ENCODE results near the gene FANCC.
"Not testable (repeated sequence)": the region's sequence is repeated elsewhere in the genome, so short reads cannot be mapped to it uniquely, and the experiment has no call there.

The FANCC gene

DNA sequence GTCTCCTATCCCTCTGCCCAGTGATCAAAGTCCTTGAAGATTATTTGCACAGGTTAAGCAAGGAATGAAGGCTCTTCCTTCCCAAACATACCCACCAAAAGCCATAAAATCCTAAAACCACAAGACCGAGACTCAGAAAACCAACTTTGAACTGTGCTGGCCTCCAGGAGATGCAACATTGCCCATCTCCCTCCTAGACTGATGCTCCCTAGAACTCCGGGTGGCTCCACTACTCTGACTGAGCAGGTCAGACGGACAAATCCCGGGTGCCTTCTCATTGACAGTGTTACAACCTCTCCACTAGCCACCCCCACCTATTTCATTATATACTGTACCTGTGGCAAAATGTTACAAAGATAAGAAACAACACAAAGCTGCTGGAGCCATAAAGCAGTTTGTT lies 110.1 kb downstream of the FANCC start:
- TF ChIP-seq, protein P1, sequence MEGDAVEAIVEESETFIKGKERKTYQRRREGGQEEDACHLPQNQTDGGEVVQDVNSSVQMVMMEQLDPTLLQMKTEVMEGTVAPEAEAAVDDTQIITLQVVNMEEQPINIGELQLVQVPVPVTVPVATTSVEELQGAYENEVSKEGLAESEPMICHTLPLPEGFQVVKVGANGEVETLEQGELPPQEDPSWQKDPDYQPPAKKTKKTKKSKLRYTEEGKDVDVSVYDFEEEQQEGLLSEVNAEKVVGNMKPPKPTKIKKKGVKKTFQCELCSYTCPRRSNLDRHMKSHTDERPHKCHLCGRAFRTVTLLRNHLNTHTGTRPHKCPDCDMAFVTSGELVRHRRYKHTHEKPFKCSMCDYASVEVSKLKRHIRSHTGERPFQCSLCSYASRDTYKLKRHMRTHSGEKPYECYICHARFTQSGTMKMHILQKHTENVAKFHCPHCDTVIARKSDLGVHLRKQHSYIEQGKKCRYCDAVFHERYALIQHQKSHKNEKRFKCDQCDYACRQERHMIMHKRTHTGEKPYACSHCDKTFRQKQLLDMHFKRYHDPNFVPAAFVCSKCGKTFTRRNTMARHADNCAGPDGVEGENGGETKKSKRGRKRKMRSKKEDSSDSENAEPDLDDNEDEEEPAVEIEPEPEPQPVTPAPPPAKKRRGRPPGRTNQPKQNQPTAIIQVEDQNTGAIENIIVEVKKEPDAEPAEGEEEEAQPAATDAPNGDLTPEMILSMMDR (IDR thresholded peaks at IDR 0.05; ENCODE audit: insufficient read depth, low read depth, low read length, missing control alignments) = no peak

DNA sequence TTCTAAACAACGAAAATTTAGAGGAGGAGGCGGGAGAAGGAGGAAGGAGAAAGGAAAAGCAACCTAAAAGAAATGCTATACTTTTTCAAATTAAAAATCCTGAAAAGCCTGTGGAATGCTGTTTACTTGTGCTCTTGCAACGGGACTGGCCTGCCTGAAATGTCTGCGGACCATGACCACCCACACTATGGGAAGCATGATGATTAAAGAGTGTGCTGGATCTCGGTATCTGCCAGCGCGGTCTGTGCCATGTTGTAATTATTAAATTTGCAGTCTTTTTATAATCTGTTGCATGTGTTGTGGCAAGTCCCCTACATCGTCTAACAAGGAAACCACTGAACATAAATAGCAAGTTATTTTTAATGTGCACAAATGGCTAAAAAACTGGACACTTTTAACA lies 111.4 kb downstream of the FANCC start:
- no peak overlapping the region for H3K4me3 ChIP-seq (ENCODE audit: low read length)
- no peak for DNase-seq (ENCODE audit: low read depth)
- TF ChIP-seq, protein P1 (IDR thresholded peaks at IDR 0.05; ENCODE audit: insufficient read depth, low read depth, low read length, missing control alignments) = no peak

More for the DNA sequence above, 110.1 kb downstream of the FANCC start:
- DNase-seq (ENCODE audit: low read depth) = no peak
- no peak overlapping the region for H3K4me3 ChIP-seq (ENCODE audit: low read length)

DNA sequence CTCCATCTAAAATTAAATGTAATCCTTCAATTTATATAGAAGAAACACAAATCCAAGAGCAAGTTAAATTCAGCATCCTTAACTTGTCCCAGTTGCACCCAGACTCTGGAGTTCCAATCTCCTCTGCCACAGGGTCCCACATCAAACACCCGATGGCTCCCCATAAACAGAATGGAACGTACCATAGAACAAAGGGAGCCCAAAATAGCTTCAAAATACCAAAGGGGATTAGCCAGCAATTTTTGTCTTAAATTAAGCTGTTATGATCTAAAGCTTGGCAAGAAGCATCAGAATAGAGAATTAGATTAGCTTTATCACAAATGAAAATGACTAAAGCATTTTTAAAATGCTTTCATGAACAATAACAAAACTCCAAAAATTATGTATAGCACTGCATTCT lies 112.8 kb downstream of the FANCC start:
- TF ChIP-seq, protein P1 (IDR thresholded peaks at IDR 0.05; ENCODE audit: insufficient read depth, low read depth, low read length, missing control alignments) = no peak
- H3K4me3 ChIP-seq (ENCODE audit: low read length) = no peak overlapping the region
- DNase-seq (ENCODE audit: low read depth) = no peak

DNA sequence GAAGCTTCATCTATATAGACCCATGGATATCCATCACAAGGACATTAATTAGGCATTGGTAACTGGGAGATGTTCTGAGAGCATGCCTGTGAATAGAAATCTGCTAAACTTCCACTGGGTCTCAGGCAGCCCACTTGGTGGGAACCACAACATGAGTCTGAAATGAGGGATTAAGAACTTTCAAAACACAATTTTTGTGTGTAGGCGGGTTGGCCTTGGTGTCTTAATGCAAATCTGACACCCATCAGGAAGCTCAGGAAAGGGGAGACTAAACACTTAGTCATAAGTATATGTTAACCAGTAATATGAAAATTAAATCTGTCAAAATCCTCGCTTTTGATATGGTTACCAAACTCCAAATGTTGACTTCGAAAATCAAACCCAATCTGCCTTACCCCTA lies 113.2 kb downstream of the FANCC start:
- TF ChIP-seq, protein P1 (IDR thresholded peaks at IDR 0.05; ENCODE audit: insufficient read depth, low read depth, low read length, missing control alignments) = no peak
- no peak for DNase-seq (ENCODE audit: low read depth)
- no peak overlapping the region for H3K4me3 ChIP-seq (ENCODE audit: low read length)

DNA sequence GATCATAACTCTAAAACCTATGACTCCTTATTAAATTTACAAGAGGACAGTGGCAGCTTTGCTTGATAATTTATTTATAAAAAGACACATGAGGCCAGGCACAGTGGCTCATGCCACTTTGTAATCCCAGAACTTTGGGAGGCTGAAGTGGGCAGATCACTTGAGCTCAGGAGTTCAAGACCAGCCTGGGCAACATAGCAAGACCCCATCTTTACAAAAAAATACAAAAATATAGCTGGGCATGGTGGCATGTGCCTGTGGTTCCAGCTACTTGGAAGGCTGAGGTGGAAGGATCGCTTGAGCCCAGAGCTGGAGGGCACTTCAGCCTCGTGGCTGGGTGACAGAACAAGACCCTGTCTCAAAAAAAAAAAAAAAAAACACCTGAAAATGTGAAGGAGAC lies 114.5 kb downstream of the FANCC start:
- DNase-seq (ENCODE audit: low read depth); H3K4me3 ChIP-seq (ENCODE audit: low read length): not testable (repeated sequence)

DNA sequence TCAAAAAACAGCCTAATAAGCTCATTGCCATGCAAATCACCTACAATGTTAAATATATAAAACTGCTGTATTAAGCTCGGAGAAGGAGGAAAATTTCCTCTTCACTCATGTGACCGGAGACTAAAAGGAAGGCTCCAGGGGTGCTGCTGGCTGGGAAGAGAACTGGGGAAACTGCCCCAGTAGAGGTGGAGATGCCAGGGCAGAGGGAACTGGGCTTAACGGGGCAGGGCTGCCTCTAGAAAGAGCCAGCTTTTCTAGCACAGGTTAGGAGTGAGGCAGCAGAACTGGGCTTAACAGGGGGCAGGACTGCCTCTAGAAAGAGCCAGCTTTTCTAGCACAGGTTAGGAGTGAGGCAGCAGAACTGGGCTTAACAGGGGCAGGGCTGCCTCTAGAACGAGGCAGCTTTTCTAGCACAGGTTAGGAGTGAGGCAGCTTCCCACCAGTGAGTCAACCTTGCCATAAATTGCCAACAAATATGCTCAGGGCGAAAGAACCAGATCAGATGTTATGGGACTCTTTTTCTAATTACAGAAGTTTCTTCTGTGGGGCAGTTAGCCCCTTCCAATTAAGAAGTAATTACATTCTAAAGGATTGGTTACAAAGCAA lies 115.3 kb downstream of the FANCC start:
- H3K4me3 ChIP-seq (ENCODE audit: low read length) = no peak overlapping the region
- TF ChIP-seq, protein P1 (IDR thresholded peaks at IDR 0.05; ENCODE audit: insufficient read depth, low read depth, low read length, missing control alignments) = no peak
- DNase-seq (ENCODE audit: low read depth) = peak; percentile 30

DNA sequence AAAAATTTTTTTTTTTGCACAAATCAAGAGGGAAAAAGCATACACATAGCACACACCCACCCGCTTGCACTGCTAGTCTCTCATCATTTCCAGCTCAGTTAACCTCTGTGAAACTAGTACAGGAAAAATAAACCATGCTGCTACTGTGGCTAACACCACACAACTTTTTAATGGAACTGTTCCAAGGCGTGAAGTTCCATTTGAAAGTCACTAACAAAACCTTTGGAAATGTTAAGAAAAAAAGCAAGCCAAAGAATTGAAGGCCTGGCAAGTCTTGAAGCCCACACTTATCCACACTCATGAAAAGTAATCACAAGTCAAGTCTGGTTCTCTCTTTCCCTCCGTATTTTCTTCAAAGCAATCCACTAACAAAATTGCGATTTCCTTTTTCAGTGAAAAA lies 116.3 kb downstream of the FANCC start:
- no peak for DNase-seq (ENCODE audit: low read depth)
- H3K4me3 ChIP-seq (ENCODE audit: low read length) = no peak overlapping the region
- TF ChIP-seq, protein P1 (IDR thresholded peaks at IDR 0.05; ENCODE audit: insufficient read depth, low read depth, low read length, missing control alignments) = no peak
